HG02870 (cell line): Measurements from ENCODE around the gene PABPC3.

Experiments used
- ATAC-seq: cut with Tn5 transposase; IDR thresholded peaks from one replicate; pipeline ENCODE4 v1.9.1; 2021; ENCODE audit warnings: mild to moderate bottlenecking, moderate library complexity; ENCODE audit not compliant: unreplicated experiment

Gene PABPC3

GRCh38 chr13:25095851-25096453 is at the start of gene PABPC3:
Gene PABPC3 (plus strand): TSS chr13:25096136. CDS start chr13:25096199, 63 bp downstream.
- ATAC-seq, result no peak

DNA sequence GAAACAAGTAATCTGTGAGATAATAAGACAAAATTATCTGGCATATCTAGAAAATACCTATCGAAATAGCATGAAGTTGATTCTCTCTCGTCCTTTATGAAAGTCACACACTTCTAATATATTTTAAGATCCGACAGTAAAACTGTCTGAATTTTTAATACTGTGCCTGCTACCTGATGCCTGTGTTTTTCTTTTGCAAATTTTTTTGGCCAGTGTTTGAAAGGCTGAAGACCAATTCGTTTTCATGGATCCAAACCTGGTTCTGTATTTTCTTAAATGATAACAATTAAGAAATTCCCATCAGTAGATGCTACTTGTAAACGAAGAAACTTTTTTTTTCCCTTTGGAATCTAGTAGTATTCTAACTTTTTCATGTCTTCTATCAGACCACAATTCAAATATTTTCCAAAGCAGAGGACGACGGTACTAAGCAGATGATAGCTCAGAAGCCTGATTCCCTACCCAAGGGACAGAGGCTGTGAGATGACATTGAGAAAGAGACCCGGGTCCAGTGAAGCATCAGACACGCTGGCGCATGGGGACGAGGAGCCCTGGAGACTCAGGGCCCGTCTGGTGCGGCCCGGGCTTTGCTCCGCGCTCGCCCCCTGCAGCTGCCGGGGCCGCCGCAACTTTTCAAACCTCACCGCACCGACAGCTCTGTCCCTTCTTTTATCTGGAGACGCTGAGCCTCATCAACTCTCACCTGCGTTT is 49.5 kb upstream of the PABPC3 start:
- no peak for ATAC-seq

GRCh38 chr13:25046985-25047511 is 48.9 kb upstream of the PABPC3 start:
- ATAC-seq, result no peak

DNA sequence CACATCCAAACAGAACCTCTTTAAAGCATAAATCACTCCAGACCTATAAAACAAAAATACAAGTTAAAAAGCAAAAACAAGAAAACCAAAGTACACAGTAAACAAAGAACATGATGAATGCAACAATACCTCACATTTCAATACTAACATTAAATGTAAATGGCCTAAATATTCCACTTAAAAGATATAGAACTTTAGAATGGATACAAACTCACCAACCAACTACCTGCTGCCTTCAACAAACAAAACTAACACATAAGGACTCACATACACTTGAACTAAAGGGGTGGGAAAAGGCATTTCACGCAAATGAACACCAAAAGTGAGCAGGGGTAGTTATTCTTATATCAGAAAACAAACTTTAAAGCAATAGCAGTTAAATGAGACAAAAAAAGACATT is 44.9 kb upstream of the PABPC3 start:
- ATAC-seq, result no peak

GRCh38 chr13:25059166-25059565 is 36.8 kb upstream of the PABPC3 start:
- ATAC-seq, result no peak

- ATAC-seq, result no peak
Observed at GRCh38 chr13:25059958-25060357, 36.0 kb upstream of the PABPC3 start.

GRCh38 chr13:25062479-25062878 is 33.5 kb upstream of the PABPC3 start:
- no peak for ATAC-seq

DNA sequence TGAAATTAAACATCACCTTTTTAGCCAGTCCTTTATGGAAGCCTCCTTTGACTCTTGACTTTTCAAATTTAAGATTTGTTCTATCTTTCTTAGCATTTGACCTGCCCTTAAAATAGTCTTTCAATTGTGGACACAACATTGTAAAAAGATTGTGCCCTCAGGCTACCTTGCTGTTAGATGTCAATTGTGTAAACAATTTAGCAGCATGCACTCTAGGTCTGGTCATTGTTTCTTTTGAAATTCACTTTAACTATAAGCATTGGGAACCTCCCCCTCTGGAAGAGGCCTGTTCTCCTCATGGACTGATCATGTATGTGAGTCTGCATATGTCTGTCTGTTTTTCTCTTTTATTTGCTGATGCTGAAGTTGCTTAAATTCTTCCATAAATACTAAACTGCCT is 31.5 kb upstream of the PABPC3 start:
- no peak for ATAC-seq

DNA sequence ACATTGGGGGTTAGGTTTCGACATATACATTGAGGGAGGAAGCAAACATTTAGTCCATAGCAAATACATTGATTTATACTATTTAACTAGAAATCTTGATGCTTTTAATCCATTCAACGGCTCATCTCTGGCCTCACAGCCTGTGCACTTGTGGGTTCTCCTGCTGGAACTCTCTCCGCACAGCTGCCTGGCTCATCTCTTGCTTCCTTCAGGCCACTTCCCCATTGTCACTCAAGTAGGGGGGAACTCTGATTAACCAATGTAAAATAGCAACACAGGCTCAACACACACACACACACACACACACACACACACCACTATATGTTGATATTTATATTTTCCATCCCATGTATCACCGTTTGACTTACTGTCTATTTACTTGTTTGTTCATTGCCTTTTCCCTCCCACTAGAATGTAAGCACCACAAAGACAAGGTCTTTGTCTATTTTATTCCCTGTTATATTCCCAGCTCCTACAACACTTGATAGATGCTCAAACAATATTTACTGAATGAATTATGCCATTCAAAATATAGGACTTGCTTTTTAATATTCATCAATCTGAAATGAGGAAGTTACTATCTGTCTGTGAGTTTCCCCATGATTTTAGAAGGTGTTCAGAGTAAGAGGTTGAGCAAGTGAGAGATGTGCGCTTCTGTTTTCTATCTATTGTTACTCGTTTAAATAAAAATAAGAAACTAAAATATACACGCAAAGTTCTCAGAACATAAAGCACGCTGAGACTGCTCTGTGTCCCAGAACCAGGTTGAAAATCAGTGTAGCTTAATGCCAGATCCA is 29.8 kb upstream of the PABPC3 start:
- ATAC-seq, result no peak

- ATAC-seq, result no peak
Observed at GRCh38 chr13:25067064-25067463, 28.9 kb upstream of the PABPC3 start.

GRCh38 chr13:25068810-25069209 is 27.1 kb upstream of the PABPC3 start:
- ATAC-seq, result no peak

DNA sequence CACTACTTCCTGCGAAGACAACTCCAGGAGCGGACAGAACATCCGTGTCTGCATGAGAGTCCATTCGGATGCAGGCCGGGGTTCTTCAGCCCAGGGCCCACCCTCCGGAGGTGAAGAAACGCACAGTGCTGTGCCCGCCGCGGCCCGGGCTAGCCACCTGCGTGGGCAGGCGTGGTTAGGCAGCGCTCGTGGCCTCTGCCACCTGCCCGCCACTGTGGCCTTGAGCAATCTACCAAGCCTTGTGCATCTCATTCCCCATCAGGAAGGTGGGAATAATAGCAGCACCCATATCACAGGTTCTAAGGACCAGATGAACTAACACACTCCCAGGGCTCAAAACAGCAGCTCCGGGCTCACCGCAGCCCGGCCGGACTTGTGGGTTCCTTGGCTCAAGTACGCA is 26.7 kb upstream of the PABPC3 start:
- ATAC-seq, result no peak

DNA sequence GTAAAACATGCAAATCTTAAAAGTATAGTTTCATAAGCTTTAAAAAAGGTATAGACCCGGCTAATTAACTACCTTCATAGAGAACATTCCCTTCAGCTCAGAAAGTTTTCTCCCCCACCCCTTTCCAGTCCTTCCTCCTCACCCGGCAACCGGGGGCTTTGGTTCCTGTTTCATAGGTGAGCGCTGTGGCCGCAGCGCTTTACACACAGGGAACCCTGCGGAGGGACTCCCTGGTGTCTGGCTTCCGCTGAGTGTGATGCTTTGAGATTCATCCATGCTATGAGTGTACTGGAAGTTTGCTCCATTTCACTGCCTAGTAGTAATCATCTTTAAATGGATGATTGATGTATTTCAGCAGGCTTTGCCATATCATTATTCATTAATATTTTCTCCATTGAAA is 26.0 kb upstream of the PABPC3 start:
- no peak for ATAC-seq

DNA sequence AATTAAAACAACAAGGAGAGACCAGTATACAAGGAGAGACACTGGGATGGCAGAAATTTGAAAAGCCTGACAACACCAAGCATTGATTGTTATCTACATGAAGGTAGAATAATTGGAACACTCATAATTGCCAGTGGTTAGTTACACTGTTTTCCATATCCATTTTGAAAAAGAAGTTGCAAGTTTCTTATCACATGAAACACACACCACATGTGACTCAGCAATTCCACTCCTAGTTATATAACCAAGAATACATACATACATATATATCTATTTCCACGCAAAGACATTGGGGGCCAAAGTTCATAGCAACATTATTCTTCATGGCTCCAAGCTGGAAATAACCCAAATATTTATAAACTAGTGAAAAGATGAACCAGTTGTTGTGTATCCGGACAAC is 15.2 kb upstream of the PABPC3 start:
- ATAC-seq, result no peak

DNA sequence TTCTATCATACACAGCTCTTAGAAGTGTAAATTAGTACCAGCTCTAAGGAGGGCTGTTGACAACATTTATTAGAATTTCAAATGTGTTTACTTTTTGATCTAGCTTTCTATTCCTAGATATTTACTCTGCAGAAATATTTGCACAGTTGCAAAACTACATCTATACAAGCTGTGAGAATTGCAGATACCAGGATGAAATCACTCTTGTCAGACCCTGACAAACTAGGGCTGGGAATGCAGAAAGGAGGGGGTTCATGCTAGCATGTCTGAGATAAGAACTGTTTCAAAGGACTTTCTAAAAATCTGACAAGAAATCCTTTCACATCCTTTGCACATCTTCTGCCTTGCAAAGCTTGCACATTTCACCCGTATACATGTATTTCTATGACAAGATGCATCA is 11.8 kb upstream of the PABPC3 start:
- ATAC-seq, result no peak

GRCh38 chr13:25085125-25085742 is 10.7 kb upstream of the PABPC3 start:
- ATAC-seq, result no peak

GRCh38 chr13:25088562-25089221 is 7.2 kb upstream of the PABPC3 start:
- peak; percentile 59 for ATAC-seq

GRCh38 chr13:25097426-25097825 is 1.5 kb downstream of the PABPC3 start:
- no peak for ATAC-seq

DNA sequence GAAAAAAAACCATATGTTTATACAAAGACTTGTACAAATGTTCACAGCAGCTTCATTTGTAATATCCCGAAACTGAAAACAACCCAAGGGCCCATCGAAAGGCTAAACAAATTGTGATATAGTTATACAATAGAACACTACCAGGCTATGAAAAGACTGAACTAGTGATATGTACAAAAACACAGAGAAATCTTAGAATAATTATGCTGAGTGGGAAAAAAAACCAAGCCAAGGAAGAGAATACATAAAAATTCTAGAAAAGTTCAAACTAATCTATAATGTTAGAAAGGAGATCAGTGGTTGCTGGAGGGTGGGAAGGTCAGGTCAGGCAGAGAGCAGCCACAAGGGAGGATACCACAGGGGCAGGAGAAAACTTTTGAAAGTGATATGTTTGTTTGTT is 7.8 kb downstream of the PABPC3 start:
- no peak for ATAC-seq

GRCh38 chr13:25109341-25109740 is 13.4 kb downstream of the PABPC3 start:
- no peak for ATAC-seq
